Measurements from ENCODE around the gene MEF2B. TPM values are rescaled to one million over a fixed set of nuclear protein-coding genes. Genes with fewer than 3 reads are reported as not detected.

MEF2B gene
- polyA plus RNA-seq, 1 donor = 1.4 TPM

GRCh38 chr19:19098703-19099632, 71.1 kb downstream of the MEF2B start:
- DNase-seq = peak in 1 of 2 donors; percentile 52
- peak overlapping the region; percentile 32 for H3K27ac ChIP-seq (ENCODE audit: low read length)
- H3K36me3 ChIP-seq (ENCODE audit: control insufficient read depth, insufficient read depth, low read length) = peaks cover 5% of the 10 kb centered on the region
- H3K4me1 ChIP-seq (ENCODE audit: control insufficient read depth, insufficient read depth, low read length) = peaks cover 64% of the 10 kb centered on the region
- H3K27me3 ChIP-seq (ENCODE audit: control insufficient read depth, insufficient read depth, low read length) = no peaks in the 10 kb centered on the region
- no peaks in the 10 kb centered on the region for H3K9me3 ChIP-seq (ENCODE audit: control insufficient read depth, low read depth, low read length)
- H3K4me3 ChIP-seq (ENCODE audit: low read length) = no peak overlapping the region
- no CpG with 5 or more reads among the region's 18 CpGs for WGBS (ENCODE audit: insufficient coverage, low lambda C conversion rate)

- H3K4me3 ChIP-seq (ENCODE audit: low read length) = no peak overlapping the region
- H3K27ac ChIP-seq (ENCODE audit: low read length) = no peak overlapping the region
- peaks cover 60% of the 10 kb centered on the region for H3K4me1 ChIP-seq (ENCODE audit: control insufficient read depth, insufficient read depth, low read length)
- H3K9me3 ChIP-seq (ENCODE audit: control insufficient read depth, low read depth, low read length) = no peaks in the 10 kb centered on the region
- no peaks in the 10 kb centered on the region for H3K27me3 ChIP-seq (ENCODE audit: control insufficient read depth, insufficient read depth, low read length)
- DNase-seq = no peak
- WGBS (ENCODE audit: insufficient coverage, low lambda C conversion rate) = no CpG with 5 or more reads among the region's 9 CpGs
- peaks cover 5% of the 10 kb centered on the region for H3K36me3 ChIP-seq (ENCODE audit: control insufficient read depth, insufficient read depth, low read length)
Observed at GRCh38 chr19:19098084-19098702, 71.9 kb downstream of the MEF2B start.

DNA sequence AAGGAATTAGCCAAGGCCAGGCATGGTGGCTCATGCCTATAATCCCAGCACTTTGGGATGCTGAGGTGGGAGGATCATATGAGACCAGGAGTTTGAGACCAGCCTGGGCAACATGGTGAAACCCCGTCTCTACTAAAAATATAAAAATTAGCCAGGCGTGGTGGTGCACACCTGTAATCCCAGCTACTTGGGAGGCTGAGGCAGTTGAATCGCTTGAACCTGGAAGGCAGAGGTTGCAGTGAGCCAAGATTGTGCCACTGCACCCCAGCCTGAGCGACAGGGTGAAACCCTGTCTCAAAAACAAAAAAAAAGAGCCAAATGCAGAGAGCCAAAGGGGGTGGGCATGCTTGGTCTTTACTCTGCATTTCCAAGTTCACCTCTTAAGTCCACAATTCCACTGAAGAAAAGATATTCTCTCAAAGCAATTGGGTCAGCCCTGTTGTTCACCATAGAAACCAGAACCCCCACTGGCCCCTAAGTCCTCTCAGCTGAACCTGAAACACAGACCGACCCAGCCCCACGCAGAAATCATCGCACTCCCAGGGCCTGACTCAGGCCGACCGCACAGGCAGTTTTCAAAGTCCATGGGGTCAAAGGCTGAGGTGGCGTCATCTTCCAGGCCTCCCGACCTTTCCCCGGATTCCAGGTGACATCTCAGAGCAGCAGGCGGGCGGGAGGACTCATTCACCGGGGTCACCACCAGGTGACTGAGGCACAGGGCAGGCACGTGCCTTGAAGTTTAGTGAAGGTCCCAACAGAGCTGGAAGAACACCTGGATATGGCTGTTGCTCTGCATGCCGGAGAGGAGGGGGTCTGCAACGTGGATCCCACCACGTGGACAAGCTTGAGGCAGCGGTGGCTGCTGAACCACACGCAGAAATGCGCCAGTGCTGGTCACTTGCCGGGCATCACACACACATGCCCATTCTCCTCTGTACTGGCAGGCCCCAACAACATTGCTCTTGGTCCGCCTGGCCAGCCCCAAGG, 73.1 kb downstream of the MEF2B start:
- peak; percentile 98 to 99 for DNase-seq
- H3K4me1 ChIP-seq (ENCODE audit: control insufficient read depth, insufficient read depth, low read length) = peaks cover 52% of the 10 kb centered on the region
- H3K36me3 ChIP-seq (ENCODE audit: control insufficient read depth, insufficient read depth, low read length) = peaks cover 5% of the 10 kb centered on the region
- WGBS (ENCODE audit: insufficient coverage, low lambda C conversion rate) = no CpG with 5 or more reads among the region's 24 CpGs
- H3K9me3 ChIP-seq (ENCODE audit: control insufficient read depth, low read depth, low read length) = no peaks in the 10 kb centered on the region
- H3K27ac ChIP-seq (ENCODE audit: low read length) = peak overlapping the region; percentile 84
- no peak overlapping the region for H3K4me3 ChIP-seq (ENCODE audit: low read length)
- no peaks in the 10 kb centered on the region for H3K27me3 ChIP-seq (ENCODE audit: control insufficient read depth, insufficient read depth, low read length)

DNA sequence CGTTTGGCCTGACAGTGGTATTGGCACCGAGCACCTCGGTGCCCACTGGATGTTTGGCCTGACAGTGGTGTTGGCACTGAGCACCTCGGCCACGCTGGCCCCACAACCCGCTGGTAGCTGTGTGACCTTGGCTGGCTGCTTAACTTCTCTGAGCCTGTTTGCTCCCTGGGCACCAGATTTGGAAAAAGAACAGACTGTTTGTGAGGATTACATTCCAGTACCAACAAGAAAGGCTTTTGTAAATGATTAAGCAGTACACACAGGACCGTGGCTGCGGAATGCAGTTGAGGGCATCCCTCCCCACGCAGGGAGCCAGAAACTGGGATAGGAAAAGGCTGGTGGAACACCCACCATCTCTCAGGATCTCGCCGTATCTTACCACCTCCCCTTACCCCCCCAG, 74.4 kb downstream of the MEF2B start:
- 0% methylated on average over 1 of the region's 11 CpGs for WGBS (ENCODE audit: insufficient coverage, low lambda C conversion rate)
- DNase-seq = no peak
- no peaks in the 10 kb centered on the region for H3K27me3 ChIP-seq (ENCODE audit: control insufficient read depth, insufficient read depth, low read length)
- H3K27ac ChIP-seq (ENCODE audit: low read length) = peak overlapping the region; percentile 4
- H3K4me1 ChIP-seq (ENCODE audit: control insufficient read depth, insufficient read depth, low read length) = peaks cover 44% of the 10 kb centered on the region
- H3K4me3 ChIP-seq (ENCODE audit: low read length) = no peak overlapping the region
- H3K36me3 ChIP-seq (ENCODE audit: control insufficient read depth, insufficient read depth, low read length) = peaks cover 3% of the 10 kb centered on the region
- H3K9me3 ChIP-seq (ENCODE audit: control insufficient read depth, low read depth, low read length) = no peaks in the 10 kb centered on the region

Other genes starting within 250 kb of the MEF2B start
- gene HOMER3, start 229.0 kb downstream of the MEF2B start, polyA plus RNA-seq = 13.9 TPM
- 90.0 TPM for gene SUGP2, start 136.7 kb downstream of the MEF2B start, polyA plus RNA-seq
- 21.0 TPM for gene ARMC6, start 136.7 kb downstream of the MEF2B start, polyA plus RNA-seq
- gene SLC25A42, start 106.3 kb downstream of the MEF2B start, polyA plus RNA-seq = 12.9 TPM
- 29.0 TPM for gene TMEM161A, start 31.8 kb downstream of the MEF2B start, polyA plus RNA-seq
- gene BORCS8, start 21.9 kb upstream of the MEF2B start, polyA plus RNA-seq = 17.5 TPM
- 58.5 TPM for gene RFXANK, start 22.0 kb upstream of the MEF2B start, polyA plus RNA-seq
- gene NR2C2AP, start 33.2 kb upstream of the MEF2B start, polyA plus RNA-seq = 17.4 TPM
- gene NCAN, start 41.7 kb upstream of the MEF2B start, polyA plus RNA-seq = 0.39 TPM
- 56.9 TPM for gene TM6SF2, start 103.0 kb upstream of the MEF2B start, polyA plus RNA-seq
- gene SUGP1, start 150.2 kb upstream of the MEF2B start, polyA plus RNA-seq = 38.3 TPM
- gene MAU2, start 150.6 kb upstream of the MEF2B start, polyA plus RNA-seq = 55.2 TPM
- gene GATAD2A, start 235.4 kb upstream of the MEF2B start, polyA plus RNA-seq = 46.8 TPM

Measured in large intestine (tissue), 3 donors.